NK-92 treated with Interleukin-12 subunit alpha and Interleukin-12 subunit beta, amount 100 ng/mL, for 24 hours (cell line): Measurements from ENCODE around the gene PCK2.

ENCODE experiments used
- DNase-seq: peaks from one replicate; lab custom pipeline; 2025; lab: John Stamatoyannopoulos, UW

The PCK2 gene

DNA sequence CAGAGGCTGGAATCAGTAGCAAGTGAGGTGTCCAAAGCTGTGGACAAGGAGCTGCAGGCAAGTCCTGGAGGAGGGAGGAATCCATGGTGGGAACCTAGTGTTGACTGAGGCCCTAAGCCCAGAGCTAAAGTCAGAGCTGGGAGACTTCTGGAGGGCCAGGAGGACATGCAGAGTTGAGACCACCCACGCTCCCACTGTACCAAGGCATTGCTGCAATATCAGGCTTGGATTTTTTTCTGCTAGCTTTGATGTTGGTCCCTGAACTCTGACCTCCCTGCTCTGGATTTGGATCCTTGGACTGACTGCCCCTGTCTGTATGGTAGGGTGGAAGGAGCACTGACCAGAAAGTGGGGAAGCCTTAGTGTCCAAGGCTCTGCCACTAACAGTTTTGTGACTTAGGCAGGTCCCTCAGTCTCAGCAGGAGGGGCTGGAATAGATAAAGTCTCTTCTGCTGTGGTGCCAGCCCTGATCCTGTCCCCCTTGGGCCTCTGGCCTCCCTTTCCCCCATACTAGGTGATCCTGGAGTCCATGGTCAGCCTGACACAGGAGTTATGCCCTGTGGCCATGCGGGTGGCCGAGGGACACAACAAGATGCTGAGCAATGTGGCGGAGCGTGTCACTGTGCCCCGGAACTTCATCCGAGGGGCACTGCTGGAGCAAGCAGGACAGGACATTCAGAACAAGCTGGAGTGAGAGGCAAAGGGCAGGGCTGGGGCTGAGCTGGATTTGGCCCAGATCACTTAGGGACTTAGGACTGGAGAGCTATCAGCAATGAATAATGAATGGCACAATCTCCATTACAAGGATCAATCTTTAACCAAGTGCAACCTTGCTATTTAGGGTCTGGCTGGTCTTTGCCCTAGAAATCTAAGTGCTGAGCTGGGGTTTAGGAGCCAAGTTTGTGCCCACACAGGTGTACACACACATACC, 32.9 kb upstream of the PCK2 start:
- no peak for DNase-seq

DNA sequence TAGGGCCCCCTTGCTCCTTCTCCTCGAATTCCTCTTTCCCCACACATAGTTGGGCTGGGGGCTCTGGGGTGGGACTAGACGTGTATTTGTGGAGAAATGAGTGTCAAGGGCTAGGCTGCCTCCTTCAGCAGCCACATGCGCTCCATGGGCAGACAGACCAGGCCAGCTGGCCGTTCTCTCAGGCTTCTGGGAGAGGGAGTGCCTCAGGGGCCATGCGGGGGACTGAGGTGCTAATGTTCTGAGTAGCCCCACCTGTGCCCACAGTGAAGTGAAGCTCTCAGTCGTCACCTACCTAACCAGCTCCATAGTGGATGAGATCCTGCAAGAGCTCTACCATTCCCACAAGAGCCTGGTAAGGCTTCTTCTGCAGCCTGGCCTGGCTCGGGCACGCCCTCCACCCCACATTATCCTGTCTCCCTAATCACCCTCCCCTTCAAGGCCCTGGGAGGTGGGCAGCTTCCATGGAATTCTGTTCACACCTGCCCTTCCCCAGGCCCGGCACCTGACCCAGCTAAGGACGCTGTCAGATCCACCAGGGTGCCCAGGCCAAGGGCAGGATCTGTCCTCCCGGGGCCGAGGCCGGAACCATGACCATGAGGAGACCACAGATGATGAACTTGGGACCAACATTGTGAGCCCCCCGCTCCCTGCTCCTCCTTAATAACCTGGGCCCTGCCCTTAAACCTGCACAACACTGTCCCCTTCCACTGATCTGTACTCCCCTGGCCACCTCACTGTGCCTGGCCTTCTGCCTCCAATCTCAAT, 31.7 kb upstream of the PCK2 start:
- no peak for DNase-seq

DNA sequence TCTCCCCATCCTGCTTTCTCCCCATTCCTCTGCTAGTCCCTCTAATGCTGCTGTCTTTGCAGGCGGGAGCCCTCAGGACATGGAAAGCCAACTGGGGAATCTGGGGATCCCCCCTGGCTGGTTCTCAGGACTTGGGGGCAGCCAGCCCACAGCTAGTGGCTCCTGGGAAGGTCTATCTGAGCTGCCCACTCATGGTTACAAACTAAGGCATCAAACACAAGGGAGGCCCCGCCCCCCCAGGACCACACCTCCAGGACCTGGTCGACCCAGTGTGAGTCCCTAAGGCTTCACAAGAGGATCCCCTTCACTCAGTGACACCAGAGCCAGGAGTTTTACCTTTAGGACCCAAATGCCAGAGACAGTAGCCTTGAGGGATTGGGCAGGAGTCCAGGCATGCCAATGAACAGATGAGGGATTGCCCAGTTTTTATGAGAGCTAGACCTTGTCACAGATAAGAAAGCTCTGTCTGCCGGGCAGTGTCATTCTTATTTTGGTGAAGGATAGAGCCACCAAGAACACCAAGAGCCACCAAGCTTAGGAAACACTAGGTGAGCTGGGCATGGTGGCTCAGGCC, 30.8 kb upstream of the PCK2 start:
- no peak for DNase-seq

DNA sequence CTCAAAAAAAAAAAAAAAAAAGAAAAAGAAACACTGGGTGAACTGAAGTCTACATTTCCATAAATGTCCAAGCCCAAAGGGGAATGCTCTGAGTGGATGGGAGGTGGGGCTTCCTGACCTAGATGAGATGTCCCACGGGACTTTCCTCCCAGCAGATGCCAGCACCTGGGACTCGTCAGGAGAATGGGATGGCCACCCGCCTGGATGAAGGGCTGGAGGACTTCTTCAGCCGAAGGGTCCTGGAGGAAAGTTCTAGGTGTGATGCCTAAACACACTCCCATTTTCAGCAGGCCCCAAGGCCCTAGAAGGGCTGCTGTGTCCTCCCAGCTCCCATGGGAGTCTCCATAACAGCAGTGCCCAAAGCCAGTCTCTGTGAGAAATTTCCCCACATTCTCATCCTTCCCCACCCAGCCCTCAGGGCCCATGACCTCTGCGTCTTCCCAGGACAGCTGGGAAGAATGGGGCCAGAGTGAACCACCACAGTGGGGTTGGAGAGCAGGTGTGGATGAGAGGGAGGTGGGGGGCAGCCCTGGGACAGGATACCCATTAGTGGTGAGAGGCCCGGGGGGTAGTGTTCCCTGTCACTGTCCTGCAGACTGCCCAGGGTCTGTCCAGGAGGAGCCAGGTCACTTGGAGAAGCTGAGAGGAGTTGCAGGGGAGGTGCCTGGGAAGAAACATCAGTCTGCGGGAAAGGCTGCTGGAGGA, 29.9 kb upstream of the PCK2 start:
- DNase-seq = no peak

DNA sequence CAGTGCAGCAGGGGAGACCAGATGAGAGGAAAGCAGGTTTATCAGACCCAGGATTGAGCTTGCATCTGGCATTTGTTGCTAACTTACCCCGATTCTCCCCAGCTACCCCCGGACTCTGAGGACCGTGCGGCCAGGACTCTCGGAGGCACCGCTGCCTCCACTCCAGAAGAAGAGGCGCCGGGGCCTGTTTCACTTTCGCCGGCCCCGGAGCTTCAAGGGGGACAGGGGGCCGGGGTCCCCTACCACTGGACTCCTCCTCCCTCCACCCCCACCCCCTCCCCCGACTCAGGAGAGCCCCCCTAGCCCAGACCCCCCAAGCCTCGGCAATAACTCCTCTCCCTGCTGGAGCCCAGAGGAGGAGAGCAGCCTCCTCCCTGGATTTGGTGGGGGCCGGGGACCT, 29.3 kb upstream of the PCK2 start:
- DNase-seq = no peak

DNA sequence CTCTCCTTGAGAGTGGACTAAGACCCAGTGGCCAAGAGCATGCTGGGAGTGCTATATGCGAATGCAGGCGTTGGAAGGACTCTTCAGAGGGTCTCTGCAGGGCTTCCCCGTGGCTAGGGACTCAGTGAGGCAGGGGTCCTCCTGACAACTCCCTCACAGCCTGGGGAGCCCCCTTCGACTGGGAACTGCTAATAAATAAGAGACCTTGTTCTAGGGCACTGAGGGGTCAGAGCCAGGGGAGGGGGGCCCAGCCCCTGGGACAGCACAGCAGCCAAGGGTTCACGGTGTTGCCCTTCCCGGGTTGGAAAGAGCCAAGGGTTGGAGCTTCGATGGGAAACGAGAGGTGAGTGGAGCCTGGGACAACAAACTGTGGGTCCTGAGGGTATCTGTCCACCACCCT, 28.7 kb upstream of the PCK2 start:
- no peak for DNase-seq

DNA sequence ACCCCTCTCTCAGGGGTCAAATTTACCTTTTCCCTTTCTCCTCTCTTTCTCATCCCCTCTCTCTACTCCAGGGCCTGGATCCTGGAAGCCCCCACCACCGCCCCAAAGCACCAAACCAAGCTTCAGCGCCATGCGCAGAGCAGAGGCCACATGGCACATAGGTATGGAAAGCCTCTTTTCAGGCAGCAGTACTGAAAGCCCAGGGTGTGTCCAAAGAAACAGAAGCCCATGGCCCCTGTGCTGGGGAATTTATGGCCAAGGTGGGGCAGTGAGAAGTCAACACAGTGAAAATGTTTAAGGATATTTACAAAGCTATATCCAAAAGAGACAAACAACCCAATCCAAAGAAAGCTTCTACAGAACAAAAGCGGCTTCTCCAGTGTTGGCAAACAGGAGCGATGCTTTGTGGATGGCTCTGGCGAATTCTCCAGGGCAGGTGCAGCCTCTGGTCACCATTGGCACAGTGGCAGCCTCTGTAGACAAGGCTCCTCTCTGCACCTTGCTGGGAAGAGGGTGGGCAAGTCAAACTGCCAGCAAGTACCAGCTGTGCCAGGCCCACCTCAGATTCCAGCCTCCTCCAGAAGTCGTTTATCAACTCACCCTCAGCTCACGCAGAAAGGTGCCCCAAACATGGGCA, 27.5 kb upstream of the PCK2 start:
- DNase-seq = no peak

DNA sequence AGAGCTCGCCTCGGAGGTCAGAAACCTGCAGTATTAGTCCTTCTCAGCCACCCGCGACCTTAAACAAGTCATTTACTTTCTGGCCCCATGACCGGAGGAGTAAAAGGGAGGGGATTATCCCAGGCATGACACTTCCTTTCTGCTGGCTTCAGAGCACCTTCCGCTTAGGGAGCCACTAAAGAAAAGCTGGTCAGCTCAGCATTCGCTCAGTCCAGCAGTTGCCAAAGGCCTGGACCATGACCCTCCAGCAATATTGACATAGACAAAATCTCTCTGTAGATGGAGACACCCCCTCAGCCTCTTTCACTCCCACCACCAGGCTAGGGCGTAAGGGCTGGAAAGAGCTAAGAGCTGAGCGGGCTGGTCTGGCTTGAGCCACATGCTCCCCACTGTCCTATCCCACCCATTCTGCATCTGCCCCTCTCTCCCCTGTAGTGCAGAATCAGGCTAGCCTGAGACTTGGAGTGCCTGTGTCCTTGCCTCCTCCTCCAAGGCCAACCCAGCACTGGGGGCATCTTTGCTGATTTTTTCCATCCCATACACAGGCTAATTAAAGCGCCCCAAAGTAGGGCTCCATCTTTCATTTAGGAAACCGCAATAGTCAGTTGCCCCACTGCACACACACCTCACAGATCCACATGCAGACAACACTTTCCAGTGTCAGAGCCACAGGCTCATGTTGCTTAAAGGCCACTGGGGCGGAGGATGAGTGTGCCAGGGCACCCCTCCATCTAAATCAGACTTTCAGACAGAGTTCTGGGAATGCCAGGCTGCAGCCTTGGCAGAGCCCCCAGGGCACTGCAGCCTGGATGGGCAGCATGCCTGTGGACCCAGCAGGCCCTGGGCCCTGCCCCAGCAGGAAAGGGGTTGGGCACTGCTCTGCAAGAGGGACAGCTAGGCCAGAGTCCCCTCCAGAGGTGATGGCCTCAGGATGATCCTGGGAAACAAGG, 26.7 kb upstream of the PCK2 start:
- DNase-seq = no peak

DNA sequence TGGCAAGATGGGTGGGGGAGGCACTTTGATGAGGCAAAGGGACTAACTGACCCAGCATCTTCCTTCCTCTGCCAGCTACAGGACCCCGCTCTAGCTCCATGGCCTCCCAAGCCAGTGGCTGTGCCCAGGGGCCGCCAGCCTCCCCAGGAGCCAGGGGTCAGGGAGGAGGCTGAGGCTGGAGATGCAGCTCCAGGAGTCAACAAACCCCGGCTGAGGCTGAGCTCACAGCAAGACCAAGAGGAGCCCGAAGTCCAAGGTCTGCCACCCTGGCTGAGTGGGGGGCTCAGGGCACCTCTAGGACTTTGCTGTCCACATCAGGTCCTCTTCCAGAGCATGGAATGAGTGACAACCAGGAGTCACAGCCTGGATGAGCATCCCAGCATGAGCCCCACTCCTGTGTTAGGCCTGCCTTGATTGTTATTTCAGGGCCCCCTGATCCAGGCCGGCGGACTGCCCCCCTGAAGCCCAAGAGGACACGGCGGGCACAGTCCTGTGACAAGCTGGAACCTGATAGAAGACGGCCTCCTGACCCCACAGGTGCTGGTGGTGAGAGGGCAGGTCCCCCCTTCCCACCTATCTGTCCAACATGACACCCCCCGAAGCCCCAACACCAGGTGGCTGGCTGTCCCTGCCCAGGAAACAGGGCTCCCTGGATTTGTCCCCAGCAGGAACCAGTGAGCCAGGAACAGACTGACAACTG, 25.2 kb upstream of the PCK2 start:
- DNase-seq = no peak

DNA sequence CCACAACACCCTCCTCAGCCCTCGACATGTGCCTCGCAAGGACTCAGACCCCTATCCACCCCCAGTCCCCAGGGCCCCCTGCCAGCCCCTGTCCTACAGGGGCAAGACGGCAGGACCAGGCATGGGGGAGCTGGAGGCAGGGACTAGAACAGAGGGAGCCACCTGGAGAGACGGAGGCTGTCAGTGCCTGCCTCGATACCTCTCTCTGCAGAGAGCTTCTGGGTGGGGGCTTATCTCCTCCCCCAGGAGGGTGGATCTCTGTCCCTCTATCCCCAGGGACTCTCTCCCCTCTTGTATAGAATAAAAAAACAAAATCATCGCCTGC, 24.7 kb upstream of the PCK2 start:
- DNase-seq = no peak

DNA sequence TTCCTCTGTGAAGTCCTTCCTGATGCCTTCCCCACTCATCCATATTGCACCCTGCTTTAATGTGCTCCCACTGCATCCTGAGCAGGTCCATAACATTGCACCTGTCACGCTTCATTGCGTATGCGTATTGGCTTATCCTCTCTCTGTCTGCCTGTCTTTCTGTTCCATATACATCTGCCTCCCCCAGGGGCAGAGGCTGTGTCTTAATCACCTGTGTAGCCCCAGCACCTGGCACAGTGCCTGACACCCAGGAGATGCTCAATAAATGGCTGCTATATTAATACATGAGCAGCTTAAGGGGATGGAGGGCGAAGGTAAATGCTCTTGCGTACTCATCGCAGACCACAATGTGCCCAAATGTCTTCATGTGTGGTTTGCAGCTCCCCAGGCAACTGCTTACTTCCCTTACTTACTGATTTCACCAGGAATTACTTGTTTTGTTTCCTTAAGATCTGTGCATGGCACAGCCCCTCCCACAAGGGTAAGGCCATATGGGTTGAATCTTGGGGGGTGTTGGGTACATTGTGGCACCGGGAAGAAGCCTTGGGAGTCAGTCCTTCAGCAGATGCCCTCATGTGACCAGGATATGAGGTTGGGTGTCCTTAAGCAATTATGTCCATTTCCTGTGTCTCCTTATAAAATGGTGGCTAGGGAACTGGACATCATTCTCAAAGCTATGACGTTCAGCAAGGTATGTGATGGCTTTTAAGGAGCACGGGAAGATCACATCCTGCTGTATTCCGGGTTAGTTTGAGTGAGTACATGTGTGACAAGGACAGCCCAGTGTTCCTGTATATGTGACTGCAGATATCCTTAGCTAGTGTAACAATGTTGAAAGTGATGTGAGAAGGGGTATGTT, 23.6 kb upstream of the PCK2 start:
- DNase-seq = no peak

DNA sequence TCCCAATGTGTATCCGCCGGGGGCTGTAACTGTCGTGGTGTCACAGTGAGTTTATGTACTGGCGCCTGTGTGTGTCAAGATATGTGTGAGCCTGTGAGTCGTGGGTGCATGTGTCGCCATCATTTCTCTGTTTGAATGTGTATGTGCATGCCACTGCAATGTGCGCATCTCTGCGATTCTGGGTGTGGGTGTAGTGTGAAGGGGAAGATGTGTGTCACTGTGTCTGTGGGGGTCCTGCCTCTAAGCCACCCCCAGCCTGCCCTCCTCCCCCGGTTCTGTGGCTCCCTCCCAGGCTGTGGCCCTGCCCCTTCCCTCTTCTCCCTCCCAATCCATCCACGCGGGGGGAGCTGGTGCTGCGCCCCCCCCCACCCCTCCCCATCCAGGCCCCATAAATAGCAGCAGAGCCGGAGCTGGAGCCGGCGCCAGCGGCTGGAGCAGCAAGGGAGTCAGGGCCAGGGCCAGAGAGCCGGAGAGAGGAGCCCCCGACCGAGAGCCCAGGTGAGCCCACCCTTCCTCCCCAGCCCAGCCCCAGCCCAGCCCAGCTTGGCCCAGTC, 22.9 kb upstream of the PCK2 start, which contains the start of gene CPNE6:
Gene CPNE6, plus strand, starts transcription at position 419 of the 554 bp plus-strand sequence. CDS start 1,375 bp downstream, outside the sequence.
- DNase-seq = peak; percentile 29

DNA sequence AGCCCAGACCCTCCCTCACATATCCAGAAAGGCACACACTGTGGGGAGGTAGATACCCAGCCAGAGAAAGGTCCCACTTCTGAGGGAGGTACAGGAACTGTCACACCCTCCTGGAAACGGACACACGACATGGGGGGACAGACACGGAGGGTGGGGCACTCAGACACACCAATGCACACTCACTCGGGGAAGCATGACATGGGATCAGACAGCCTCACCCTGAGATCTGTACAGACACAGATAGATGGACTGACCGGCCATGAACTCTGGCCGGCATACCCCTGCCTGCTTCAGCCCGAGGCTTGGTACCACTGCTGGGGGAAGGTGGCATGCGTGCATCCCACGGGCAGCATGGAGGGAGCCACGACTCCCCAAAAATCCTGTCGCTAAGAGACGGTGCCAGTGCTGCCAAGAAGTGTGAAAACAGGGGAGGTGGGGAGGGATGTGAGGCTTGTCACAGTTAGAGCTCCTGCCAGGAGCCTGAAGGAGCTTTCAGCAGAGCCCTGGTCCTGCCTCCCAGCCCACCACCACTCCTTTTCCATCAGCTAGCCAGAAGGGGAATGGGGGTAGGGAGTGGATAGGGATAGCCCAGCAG, 22.2 kb upstream of the PCK2 start:
- DNase-seq = no peak

DNA sequence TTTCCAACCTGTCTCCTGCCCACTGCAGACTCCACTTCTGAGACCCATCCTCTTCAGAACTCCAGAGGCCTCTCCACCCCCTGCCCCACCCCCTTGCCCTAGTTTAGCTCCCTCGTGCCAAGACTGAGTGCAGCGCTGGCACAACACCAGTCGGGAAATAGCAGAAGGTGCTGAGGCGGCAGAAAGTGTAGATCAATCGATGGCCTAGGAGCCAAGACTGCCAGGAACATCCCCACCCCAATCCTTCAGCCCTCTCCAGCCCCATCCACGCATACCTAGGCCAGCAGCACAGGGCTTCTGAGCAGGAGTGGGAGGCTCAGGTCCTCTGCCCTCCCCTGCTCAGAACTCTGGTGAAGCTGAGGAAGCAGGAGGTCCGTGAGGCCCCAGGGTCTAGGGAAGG, 21.7 kb upstream of the PCK2 start:
- no peak for DNase-seq

DNA sequence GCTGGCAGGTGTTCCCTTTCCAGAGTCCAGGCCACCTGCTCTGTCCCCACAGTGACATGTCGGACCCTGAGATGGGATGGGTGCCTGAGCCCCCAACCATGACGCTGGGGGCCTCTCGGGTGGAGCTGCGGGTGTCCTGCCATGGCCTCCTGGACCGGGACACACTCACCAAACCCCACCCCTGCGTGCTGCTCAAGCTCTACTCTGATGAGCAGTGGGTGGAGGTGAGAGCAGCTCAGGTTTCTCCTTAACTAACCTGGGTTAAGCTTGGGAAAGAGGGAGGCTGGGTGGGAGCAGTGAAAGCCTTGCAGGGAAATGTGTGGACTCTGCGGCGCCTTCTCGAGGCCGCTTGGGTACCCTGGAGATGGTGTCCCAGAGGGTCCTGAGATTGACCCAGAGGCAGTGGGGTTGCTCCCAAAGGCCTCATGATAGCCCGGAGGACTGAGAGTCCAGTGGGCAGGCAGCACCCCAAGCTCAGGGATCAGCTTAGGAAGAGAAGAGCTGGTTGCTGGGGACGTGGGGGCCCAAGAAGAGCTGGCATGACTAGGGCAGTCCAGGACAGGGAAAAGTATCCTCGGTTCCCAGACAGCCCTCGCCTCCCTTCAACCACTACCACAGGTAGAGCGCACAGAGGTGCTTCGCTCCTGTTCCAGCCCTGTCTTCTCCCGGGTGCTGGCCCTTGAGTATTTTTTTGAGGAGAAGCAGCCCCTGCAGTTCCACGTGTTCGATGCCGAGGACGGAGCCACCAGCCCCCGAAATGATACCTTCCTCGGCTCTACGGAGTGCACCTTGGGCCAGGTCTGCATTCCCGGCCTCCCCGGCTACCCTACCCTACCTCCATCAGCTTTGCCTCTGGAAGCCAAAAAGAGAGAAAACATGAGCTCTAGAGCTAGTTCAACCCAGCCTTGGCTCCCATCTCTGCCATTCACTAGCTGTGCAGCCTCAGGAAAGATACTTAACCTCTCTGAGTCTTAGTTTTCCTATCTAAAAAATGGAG, 20.9 kb upstream of the PCK2 start:
- no peak for DNase-seq

DNA sequence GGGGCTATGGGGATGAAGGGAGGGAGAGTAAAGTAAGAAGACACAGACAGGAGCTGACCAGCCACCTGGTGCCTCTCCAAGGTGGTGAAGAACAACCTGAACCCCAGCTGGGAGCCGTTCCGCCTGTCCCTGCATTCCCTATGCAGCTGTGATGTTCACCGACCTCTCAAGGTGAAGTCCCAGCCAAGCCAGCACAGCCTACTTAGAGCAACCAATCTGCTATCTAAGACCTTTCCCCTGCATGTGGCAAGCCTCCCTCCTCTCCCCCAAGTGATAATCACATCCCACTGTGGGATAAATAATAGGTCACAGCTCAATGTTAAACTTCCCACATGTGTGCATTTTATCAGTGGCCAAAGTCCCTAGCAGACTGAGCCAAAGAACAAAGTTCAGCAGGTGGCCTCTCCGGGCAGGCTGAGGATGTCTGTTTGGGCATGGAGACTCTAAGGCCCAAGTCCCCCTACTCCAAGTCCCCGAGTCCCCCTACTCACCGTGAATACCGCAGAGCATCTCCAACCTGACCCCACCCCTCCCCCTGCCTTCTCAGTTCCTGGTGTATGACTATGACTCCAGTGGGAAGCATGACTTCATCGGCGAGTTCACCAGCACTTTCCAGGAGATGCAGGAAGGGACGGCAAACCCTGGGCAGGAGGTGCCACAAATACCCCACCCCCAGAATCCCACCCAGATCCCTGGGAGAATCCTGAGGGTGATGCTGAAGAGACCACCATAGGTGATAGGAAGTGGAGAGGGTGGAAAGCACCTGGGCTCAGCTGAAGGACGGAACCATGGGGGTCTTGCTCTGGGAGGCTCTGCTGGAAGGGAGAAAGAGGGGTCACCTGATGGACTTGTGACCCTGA, 19.3 kb upstream of the PCK2 start:
- no peak for DNase-seq
